NAMALWA (cell line): ENCODE results near the gene RTL1.

Experiments used
- DNase-seq: peaks from one replicate; pipeline ENCODE4 v3.0.0-alpha.2; 2015; ENCODE audit warnings: low spot score

Gene RTL1

GRCh38 chr14:100850841-100851585 is 52.5 kb downstream of the RTL1 start:
- DNase-seq, result peak; percentile 78

GRCh38 chr14:100849115-100849781 is 54.3 kb downstream of the RTL1 start:
- DNase-seq, result peak; percentile 17

GRCh38 chr14:100846309-100846859 is 57.1 kb downstream of the RTL1 start:
- DNase-seq, result no peak

- DNase-seq, result no peak
Observed at GRCh38 chr14:100845341-100845740, 58.2 kb downstream of the RTL1 start.

GRCh38 chr14:100844846-100845245 is 58.7 kb downstream of the RTL1 start:
- no peak for DNase-seq

GRCh38 chr14:100844421-100844820 is 59.1 kb downstream of the RTL1 start:
- DNase-seq, result no peak

- no peak for DNase-seq
Observed at GRCh38 chr14:100844082-100844408, 59.5 kb downstream of the RTL1 start.

GRCh38 chr14:100842799-100843198 is 60.7 kb downstream of the RTL1 start:
- DNase-seq, result no peak

- no peak for DNase-seq
Observed at GRCh38 chr14:100841761-100842403, 61.6 kb downstream of the RTL1 start.

- DNase-seq, result no peak
Observed at GRCh38 chr14:100841066-100841760, 62.3 kb downstream of the RTL1 start.

- DNase-seq, result no peak
Observed at GRCh38 chr14:100840286-100841065, 63.0 kb downstream of the RTL1 start.

- DNase-seq, result no peak
Observed at GRCh38 chr14:100839681-100840111, 63.8 kb downstream of the RTL1 start.

GRCh38 chr14:100839315-100839585 is 64.3 kb downstream of the RTL1 start:
- DNase-seq, result no peak

- DNase-seq, result no peak
Observed at GRCh38 chr14:100838493-100839314, 64.8 kb downstream of the RTL1 start.

GRCh38 chr14:100837805-100838350 is 65.6 kb downstream of the RTL1 start:
- DNase-seq, result no peak

GRCh38 chr14:100836941-100837804 is 66.3 kb downstream of the RTL1 start:
- no peak for DNase-seq

GRCh38 chr14:100836311-100836805 is 67.2 kb downstream of the RTL1 start:
- DNase-seq, result no peak

GRCh38 chr14:100835548-100836310 is 67.8 kb downstream of the RTL1 start:
- DNase-seq, result no peak
